ENCODE results near the gene U2AF1L4.

DNA sequence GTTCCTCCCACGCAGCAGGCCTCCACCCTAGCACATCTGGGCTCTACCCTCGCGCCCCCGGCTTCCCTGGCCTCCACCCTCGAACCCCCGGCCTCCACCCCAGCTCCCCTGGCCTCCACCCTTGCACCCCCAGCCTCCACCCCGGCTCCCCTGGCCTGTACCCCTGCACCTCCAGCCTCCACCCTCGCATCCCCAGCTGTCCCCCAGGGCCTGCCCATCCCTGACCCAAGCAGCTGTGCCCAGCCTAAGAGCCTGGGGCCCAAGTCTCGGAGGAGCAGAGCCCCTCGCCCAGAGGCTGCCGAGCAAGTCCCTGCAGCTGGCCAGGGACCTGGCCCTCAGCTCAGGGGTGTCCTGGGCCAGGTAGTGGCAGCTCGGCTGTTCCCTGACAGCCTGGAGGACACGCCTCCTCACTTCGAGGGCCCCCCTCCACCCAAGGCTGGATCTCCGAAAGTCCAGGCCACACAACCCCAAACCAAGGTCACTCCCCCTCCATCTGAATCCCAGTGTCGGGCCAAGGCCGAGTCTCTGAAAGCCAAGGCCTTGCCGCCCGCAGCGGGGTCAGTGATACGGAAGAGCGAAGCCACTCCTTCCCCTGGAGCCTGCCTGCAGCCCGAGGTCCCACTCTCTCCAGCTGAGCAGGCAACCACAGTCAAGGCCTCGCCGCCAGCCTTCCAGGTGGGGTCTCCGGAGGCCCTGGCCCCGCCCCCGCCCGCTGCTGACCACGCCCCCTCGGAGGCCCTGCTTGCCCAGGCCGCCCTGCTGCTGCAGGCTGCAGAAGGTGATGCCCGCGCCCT lies 22.3 kb upstream of the U2AF1L4 start:
- TF ChIP-seq FOXP2 (optimal IDR thresholded peaks at IDR 0.05; ENCODE audit: control extremely low read depth, extremely low read length, insufficient read depth) (no peak), EZH2 (IDR thresholded peaks at IDR 0.05) (no peak), POLR2AphosphoS5 (IDR thresholded peaks at IDR 0.05; ENCODE audit: borderline replicate concordance, low read depth, low read length) (no peak)
